ENCODE results near the gene ANKRD40CL.

The ANKRD40CL gene

DNA sequence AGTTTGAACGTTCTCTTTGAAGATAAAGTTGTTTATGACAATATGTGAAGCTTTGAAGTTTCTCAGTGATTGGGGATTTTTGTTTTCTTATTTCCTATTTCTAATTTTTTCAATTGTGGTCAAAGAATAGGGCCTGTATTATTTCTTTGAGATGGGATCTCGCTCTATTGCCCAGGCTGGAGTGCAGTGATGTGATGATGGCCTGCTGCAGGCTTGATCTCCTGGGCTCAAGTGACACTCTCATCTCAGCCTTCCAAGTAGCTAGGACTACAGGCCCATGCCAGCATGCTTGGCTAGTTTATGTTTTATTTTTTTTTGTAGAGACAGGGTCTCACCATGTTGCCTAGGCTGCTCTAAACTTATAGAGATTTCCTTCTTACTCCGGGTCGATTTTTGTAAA is 11.7 kb upstream of the ANKRD40CL start:
- no peaks in the 10 kb centered on the region for H4K20me1 ChIP-seq (ENCODE audit: insufficient read depth, low read length)
- H3K27ac ChIP-seq (ENCODE audit: low read length): no peak overlapping the region
- no peak overlapping the region for H3K9ac ChIP-seq (ENCODE audit: low read length)
- no peaks in the 10 kb centered on the region for H3K79me2 ChIP-seq (ENCODE audit: low read length)
- H3K4me1 ChIP-seq (ENCODE audit: low read length): no peaks in the 10 kb centered on the region; the same call in 1 of the 2 replicates
- TF ChIP-seq, protein P1, sequence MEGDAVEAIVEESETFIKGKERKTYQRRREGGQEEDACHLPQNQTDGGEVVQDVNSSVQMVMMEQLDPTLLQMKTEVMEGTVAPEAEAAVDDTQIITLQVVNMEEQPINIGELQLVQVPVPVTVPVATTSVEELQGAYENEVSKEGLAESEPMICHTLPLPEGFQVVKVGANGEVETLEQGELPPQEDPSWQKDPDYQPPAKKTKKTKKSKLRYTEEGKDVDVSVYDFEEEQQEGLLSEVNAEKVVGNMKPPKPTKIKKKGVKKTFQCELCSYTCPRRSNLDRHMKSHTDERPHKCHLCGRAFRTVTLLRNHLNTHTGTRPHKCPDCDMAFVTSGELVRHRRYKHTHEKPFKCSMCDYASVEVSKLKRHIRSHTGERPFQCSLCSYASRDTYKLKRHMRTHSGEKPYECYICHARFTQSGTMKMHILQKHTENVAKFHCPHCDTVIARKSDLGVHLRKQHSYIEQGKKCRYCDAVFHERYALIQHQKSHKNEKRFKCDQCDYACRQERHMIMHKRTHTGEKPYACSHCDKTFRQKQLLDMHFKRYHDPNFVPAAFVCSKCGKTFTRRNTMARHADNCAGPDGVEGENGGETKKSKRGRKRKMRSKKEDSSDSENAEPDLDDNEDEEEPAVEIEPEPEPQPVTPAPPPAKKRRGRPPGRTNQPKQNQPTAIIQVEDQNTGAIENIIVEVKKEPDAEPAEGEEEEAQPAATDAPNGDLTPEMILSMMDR (IDR thresholded peaks at IDR 0.05; ENCODE audit: low read depth, low read length): no peak
- TF ChIP-seq EZH2phosphoT487 (IDR thresholded peaks at IDR 0.05; ENCODE audit: low read depth): no peak
- H3K36me3 ChIP-seq (replicated peaks; ENCODE audit: low read depth, low read length): no peaks in the 10 kb centered on the region
- H3K27me3 ChIP-seq (ENCODE audit: low read depth, low read length): no peaks in the 10 kb centered on the region
- no peak overlapping the region for H2AFZ ChIP-seq (ENCODE audit: low read depth, low read length)
- H3K4me3 ChIP-seq (ENCODE audit: low read length): no peak overlapping the region
- no peaks in the 10 kb centered on the region for H3K9me3 ChIP-seq (ENCODE audit: insufficient read depth, low read length)
- no peak overlapping the region for H3K4me2 ChIP-seq (ENCODE audit: low read length)

GRCh38 chr17:50778471-50778870 is 11.2 kb upstream of the ANKRD40CL start:
- H3K27me3 ChIP-seq (ENCODE audit: low read depth, low read length): no peaks in the 10 kb centered on the region
- H3K27ac ChIP-seq (ENCODE audit: low read length): no peak overlapping the region
- no peak overlapping the region for H2AFZ ChIP-seq (ENCODE audit: low read depth, low read length)
- no peak overlapping the region for H3K4me2 ChIP-seq (ENCODE audit: low read length)
- no peak overlapping the region for H3K4me3 ChIP-seq (ENCODE audit: low read length)
- no peak overlapping the region for H3K9ac ChIP-seq (ENCODE audit: low read length)
- no peak for TF ChIP-seq EZH2phosphoT487 (IDR thresholded peaks at IDR 0.05; ENCODE audit: low read depth)
- TF ChIP-seq, protein P1 (IDR thresholded peaks at IDR 0.05; ENCODE audit: low read depth, low read length): no peak
- no peaks in the 10 kb centered on the region for H3K36me3 ChIP-seq (replicated peaks; ENCODE audit: low read depth, low read length)
- no peaks in the 10 kb centered on the region for H4K20me1 ChIP-seq (ENCODE audit: insufficient read depth, low read length)
- no peaks in the 10 kb centered on the region; the same call in 1 of the 2 replicates for H3K4me1 ChIP-seq (ENCODE audit: low read length)
- no peaks in the 10 kb centered on the region for H3K9me3 ChIP-seq (ENCODE audit: insufficient read depth, low read length)
- no peaks in the 10 kb centered on the region for H3K79me2 ChIP-seq (ENCODE audit: low read length)

DNA sequence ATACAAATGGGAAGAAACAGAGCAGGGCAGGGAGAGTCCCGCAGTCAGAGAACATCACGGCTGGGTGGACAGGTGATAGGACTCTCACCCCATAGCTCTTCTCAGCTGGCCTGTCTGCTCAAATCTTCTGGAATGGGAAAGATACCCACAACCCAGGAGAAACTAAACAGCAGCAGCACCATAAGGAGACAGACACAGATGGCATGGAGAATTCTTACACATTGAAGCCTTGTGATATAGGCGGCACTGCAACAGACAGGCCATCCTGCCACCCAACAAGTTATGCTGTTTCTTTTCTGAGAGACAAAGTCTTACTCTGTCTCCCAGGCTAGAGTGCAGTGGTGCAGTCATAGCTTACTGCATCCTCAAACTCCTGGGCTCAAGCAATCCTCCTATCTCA is 8.6 kb upstream of the ANKRD40CL start:
- H4K20me1 ChIP-seq (ENCODE audit: insufficient read depth, low read length): no peaks in the 10 kb centered on the region
- TF ChIP-seq, protein P1 (IDR thresholded peaks at IDR 0.05; ENCODE audit: low read depth, low read length): no peak
- no peak for TF ChIP-seq EZH2phosphoT487 (IDR thresholded peaks at IDR 0.05; ENCODE audit: low read depth)
- no peak overlapping the region for H3K27ac ChIP-seq (ENCODE audit: low read length)
- H3K36me3 ChIP-seq (replicated peaks; ENCODE audit: low read depth, low read length): no peaks in the 10 kb centered on the region
- H3K4me2 ChIP-seq (ENCODE audit: low read length): no peak overlapping the region
- H3K79me2 ChIP-seq (ENCODE audit: low read length): no peaks in the 10 kb centered on the region
- no peaks in the 10 kb centered on the region for H3K9me3 ChIP-seq (ENCODE audit: insufficient read depth, low read length)
- H3K4me3 ChIP-seq (ENCODE audit: low read length): no peak overlapping the region
- no peaks in the 10 kb centered on the region for H3K4me1 ChIP-seq (ENCODE audit: low read length)
- no peak overlapping the region for H2AFZ ChIP-seq (ENCODE audit: low read depth, low read length)
- H3K9ac ChIP-seq (ENCODE audit: low read length): no peak overlapping the region
- H3K27me3 ChIP-seq (ENCODE audit: low read depth, low read length): no peaks in the 10 kb centered on the region

GRCh38 chr17:50774225-50774803 is 7.0 kb upstream of the ANKRD40CL start:
- no peak overlapping the region for H3K4me3 ChIP-seq (ENCODE audit: low read length)
- H3K27ac ChIP-seq (ENCODE audit: low read length): no peak overlapping the region
- H4K20me1 ChIP-seq (ENCODE audit: insufficient read depth, low read length): no peaks in the 10 kb centered on the region
- H3K9me3 ChIP-seq (ENCODE audit: insufficient read depth, low read length): no peaks in the 10 kb centered on the region
- no peak overlapping the region for H2AFZ ChIP-seq (ENCODE audit: low read depth, low read length)
- no peak overlapping the region for H3K4me2 ChIP-seq (ENCODE audit: low read length)
- H3K79me2 ChIP-seq (ENCODE audit: low read length): no peaks in the 10 kb centered on the region
- no peaks in the 10 kb centered on the region for H3K27me3 ChIP-seq (ENCODE audit: low read depth, low read length)
- TF ChIP-seq, protein P1 (IDR thresholded peaks at IDR 0.05; ENCODE audit: low read depth, low read length): no peak
- no peak for TF ChIP-seq EZH2phosphoT487 (IDR thresholded peaks at IDR 0.05; ENCODE audit: low read depth)
- H3K36me3 ChIP-seq (replicated peaks; ENCODE audit: low read depth, low read length): no peaks in the 10 kb centered on the region
- no peak overlapping the region for H3K9ac ChIP-seq (ENCODE audit: low read length)
- H3K4me1 ChIP-seq (ENCODE audit: low read length): no peaks in the 10 kb centered on the region

Data from OCI-LY3 (cell line).